ENCODE results near the gene MLLT1. TPM values are rescaled to one million over a fixed set of nuclear protein-coding genes. Genes with fewer than 3 reads are reported as not detected.

MLLT1 gene
- total RNA-seq, 2 experiments from 2014 or later = 17.5 to 56.0 TPM

DNA sequence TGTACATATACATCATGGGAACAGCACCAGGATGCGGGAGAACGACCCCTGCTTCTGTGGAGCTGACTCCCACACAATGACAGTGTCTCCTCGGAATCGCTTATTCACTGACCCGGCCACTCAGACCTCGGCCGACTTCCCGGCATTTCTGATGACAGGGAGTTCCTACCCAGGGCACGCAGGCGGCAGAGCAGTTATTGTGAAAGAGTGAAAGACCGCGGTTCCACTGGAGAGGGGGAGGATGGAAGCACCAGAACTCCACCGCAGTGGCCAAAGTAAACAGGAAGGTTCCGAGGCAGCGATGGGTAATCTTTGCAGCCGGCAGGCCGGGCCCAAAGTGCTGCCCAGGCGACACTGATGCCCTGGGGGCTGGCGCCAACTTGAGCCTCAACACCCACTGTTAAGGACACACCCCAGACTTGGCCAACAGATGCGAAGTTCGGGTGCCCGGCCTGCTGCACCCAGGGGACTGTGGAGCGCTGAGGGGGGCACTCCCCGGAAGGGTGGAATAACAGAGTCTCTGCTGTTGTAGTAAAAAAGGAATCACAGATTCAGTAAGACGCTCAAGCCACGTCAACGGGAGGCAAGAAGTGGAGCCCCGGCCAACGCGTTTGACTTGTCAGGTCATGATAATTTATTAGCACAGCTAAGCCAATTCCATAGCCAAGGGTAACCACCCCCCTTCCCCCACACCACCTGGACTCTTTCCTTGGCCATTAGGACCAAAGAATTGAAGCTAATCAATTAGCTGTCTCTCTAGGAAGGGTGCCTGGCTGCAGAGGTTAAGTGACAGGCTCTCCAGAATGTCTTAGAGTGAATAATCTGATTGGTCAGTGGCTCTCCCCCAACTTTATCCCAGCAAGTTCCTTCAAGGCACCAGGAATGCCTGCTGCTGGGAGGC is 5.8 kb downstream of the MLLT1 start:
- CTCF ChIA-PET (ENCODE audit: unreplicated experiment) = no interaction called here
- no peak overlapping the region for H2AFZ ChIP-seq (ENCODE audit: low read length)

DNA sequence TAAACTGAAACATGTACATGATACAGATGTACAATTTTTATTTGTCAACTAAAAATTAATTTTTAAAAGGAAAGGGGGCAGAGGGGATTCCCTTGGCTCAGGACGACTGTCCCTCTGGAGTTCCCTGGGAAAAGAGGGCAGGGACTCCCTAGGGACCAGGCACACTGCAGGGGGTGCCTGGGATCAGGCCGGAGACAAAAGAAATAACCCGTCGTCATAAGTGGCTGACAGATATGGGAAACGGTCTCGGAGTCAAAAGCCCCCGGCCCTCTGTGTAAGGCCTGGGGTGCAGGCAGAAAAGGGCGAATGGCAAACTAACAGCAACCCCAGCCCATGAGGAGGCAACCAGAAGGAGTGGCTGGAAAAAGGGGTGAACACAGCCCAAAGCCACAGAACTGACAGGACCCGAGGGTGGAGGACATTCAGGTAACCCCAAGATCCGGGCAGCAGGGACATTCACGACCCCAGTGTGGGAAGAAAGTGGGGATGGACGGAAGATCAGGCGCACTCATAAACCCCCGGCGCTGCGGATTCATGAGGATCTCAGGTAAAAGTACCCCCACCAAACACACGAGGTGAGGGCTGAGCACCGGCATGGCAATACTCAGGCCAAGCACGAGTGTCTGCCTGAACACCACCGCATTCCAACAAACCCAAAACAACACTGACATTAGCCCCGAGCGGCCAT is 6.7 kb downstream of the MLLT1 start:
- POLR2A ChIA-PET = no interaction called here
- H4K20me1 ChIP-seq (ENCODE audit: insufficient read depth, low read length) = peaks cover 8% of the 10 kb centered on the region
- H3K79me2 ChIP-seq (ENCODE audit: insufficient read depth, low read depth, low read length) = peaks cover 59% of the 10 kb centered on the region
- H3K4me1 ChIP-seq (ENCODE audit: insufficient read depth, low read length, poor library complexity, severe bottlenecking) = peaks cover 14% of the 10 kb centered on the region
- no peaks in the 10 kb centered on the region for H3K9me2 ChIP-seq (ENCODE audit: insufficient read depth, low read length)
- no peaks in the 10 kb centered on the region for H3K9me3 ChIP-seq (ENCODE audit: low read length)
- intact Hi-C loops (cut with micrococcal nuclease; ENCODE audit: unreplicated experiment) = no loop called here
- no peak for DNase-seq (ENCODE audit: low spot score)
- H3K36me3 ChIP-seq (ENCODE audit: insufficient read depth, low read length) = peaks cover 46% of the 10 kb centered on the region; the same call in 1 of the 2 replicates
- TF ChIP-seq, protein P1, sequence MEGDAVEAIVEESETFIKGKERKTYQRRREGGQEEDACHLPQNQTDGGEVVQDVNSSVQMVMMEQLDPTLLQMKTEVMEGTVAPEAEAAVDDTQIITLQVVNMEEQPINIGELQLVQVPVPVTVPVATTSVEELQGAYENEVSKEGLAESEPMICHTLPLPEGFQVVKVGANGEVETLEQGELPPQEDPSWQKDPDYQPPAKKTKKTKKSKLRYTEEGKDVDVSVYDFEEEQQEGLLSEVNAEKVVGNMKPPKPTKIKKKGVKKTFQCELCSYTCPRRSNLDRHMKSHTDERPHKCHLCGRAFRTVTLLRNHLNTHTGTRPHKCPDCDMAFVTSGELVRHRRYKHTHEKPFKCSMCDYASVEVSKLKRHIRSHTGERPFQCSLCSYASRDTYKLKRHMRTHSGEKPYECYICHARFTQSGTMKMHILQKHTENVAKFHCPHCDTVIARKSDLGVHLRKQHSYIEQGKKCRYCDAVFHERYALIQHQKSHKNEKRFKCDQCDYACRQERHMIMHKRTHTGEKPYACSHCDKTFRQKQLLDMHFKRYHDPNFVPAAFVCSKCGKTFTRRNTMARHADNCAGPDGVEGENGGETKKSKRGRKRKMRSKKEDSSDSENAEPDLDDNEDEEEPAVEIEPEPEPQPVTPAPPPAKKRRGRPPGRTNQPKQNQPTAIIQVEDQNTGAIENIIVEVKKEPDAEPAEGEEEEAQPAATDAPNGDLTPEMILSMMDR (conservative IDR thresholded peaks at IDR 0.05; ENCODE audit: low read length) = no peak
- no peak for TF ChIP-seq EZH2phosphoT487 (IDR thresholded peaks at IDR 0.05; ENCODE audit: borderline replicate concordance, low read depth, low read length)
- BruUV-seq (replicated peaks) = no TSS peak
- H2AFZ ChIP-seq (ENCODE audit: low read length) = no peak overlapping the region
- CTCF ChIA-PET (ENCODE audit: unreplicated experiment) = no interaction called here
- no peak overlapping the region for H3K4me3 ChIP-seq (ENCODE audit: low read depth, low read length, poor library complexity, severe bottlenecking)
- H3K27ac ChIP-seq (ENCODE audit: low read depth, low read length, poor library complexity, severe bottlenecking) = no peak overlapping the region
- no peak overlapping the region for H3K4me2 ChIP-seq (ENCODE audit: low read length)

More for the DNA sequence above, 5.8 kb downstream of the MLLT1 start:
- no peak overlapping the region for H3K27ac ChIP-seq (ENCODE audit: low read depth, low read length, poor library complexity, severe bottlenecking)
- no peak for DNase-seq (ENCODE audit: low spot score)
- no TSS peak for BruUV-seq (replicated peaks)
- H3K9me3 ChIP-seq (ENCODE audit: low read length) = no peaks in the 10 kb centered on the region
- intact Hi-C loops (cut with micrococcal nuclease; ENCODE audit: unreplicated experiment) = no loop called here
- H3K36me3 ChIP-seq (ENCODE audit: insufficient read depth, low read length) = peaks cover 39% of the 10 kb centered on the region; the same call in 1 of the 2 replicates
- no peak overlapping the region for H3K4me2 ChIP-seq (ENCODE audit: low read length)
- H4K20me1 ChIP-seq (ENCODE audit: insufficient read depth, low read length) = peaks cover 17% of the 10 kb centered on the region
- H3K9me2 ChIP-seq (ENCODE audit: insufficient read depth, low read length) = no peaks in the 10 kb centered on the region
- no peak overlapping the region for H3K4me3 ChIP-seq (ENCODE audit: low read depth, low read length, poor library complexity, severe bottlenecking)
- H3K79me2 ChIP-seq (ENCODE audit: insufficient read depth, low read depth, low read length) = peaks cover 68% of the 10 kb centered on the region
- TF ChIP-seq, protein P1 (conservative IDR thresholded peaks at IDR 0.05; ENCODE audit: low read length) = no peak
- TF ChIP-seq EZH2phosphoT487 (IDR thresholded peaks at IDR 0.05; ENCODE audit: borderline replicate concordance, low read depth, low read length) = no peak
- H3K4me1 ChIP-seq (ENCODE audit: insufficient read depth, low read length, poor library complexity, severe bottlenecking) = peaks cover 23% of the 10 kb centered on the region
- POLR2A ChIA-PET = no interaction called here

All from OCI-LY7 (cell line).